GM15510 (cell line): ENCODE results near the gene TCF7L2.

Source experiments
- POLR2A ChIP-seq: IDR thresholded peaks from 3 replicates; pipeline ENCODE4 v1.6.1; 2011; ENCODE audit warnings: borderline replicate concordance; ENCODE audit not compliant: insufficient read length; ENCODE audit errors: extremely low read depth

The TCF7L2 gene

GRCh38 chr10:113100281-113100680 lies 150.2 kb downstream of the TCF7L2 start:
- no peak for TF ChIP-seq POLR2A

GRCh38 chr10:113103131-113103840 lies 153.2 kb downstream of the TCF7L2 start:
- no peak for TF ChIP-seq POLR2A

- TF ChIP-seq POLR2A, result no peak
These were observed 154.0 kb downstream of the TCF7L2 start for GRCh38 chr10:113104047-113104446.

DNA sequence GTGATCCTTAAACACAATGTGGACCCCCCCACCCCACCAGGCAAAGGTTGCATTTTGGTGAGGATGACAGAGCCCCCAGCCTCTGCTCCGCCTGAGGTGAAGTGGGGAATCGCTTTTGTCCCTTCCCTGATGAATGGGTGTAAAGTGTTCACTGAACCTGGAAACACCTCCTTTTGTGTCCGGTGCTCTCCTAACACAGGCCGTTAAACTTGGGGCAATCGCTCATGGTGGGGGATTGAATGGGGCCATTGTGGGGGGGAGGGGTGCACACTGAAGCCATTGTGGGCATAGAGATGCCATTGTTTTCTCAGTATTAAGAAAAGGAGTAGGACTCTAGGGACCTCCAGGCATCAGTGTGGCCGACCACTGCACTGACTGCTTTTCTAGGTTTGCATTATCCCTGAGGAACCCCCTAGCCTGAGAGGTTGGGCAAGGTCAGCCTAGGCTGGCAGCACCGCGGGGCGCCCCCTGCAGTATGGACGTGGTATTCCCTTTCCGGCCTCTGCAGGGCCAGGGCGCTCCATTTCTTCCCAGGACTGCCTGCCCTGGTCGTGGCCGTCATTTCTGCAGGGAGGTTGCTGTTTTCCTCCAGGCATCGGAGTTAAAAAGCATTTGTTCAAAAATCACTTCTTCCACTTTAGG lies 158.3 kb downstream of the TCF7L2 start:
- no peak for TF ChIP-seq POLR2A

DNA sequence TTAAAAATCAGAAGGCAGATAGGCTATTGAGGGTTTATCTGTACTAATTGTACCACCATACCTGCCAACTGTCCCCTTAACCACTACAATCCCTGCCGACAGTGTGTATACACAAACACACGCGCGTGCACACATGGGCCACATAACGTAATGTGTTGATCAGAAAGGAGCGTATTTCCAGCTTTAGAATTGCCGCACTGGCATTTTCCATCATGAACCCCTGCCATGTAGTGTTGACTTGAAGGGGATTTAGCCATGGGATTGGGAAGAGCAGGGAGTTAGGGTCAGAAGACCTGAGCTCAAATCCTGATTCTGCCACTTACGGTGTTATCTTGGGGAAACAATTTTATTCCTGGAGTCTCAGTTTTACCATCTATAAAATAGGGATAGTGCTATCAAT lies 158.9 kb downstream of the TCF7L2 start:
- TF ChIP-seq POLR2A, result no peak

GRCh38 chr10:113111260-113111659 lies 161.2 kb downstream of the TCF7L2 start:
- TF ChIP-seq POLR2A, result no peak

GRCh38 chr10:113111900-113112853 lies 162.1 kb downstream of the TCF7L2 start:
- no peak for TF ChIP-seq POLR2A

DNA sequence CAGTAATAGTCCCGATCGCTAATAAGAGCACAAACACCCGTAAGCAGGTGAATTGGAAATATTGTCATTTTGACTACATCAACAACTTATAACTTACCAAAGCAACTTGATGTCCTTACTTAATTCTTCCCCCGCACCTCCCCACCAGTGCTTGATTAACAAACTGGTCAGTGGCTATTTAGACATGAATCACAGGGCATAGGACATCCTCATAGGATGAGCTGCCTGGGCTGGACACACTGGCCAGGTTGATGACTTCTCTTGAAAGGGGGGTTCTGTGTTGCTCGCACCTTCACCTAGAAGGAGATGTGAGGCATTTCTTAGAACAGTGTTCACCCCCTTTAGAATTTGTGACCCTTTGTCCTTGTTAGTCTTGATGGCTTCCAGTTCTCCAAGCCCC lies 163.2 kb downstream of the TCF7L2 start:
- TF ChIP-seq POLR2A, result no peak

DNA sequence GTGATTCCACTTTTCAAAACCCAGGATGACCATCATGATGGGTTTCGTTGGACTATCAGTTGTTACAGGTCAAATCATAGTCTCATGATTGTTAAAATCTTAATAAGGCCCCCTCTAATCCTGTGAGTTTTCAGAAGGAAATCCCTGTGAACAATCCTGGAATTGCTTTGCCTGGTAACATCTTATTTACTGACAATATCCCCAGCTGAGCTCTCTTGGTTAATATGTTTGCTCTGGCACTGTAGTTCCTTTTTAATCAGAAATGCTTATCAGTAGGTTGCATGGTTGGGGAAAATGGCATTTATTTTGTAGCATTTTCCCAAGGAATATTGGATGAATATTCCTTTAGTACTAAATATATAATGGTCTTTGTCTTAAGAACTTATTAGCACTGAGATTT lies 163.9 kb downstream of the TCF7L2 start:
- no peak for TF ChIP-seq POLR2A

DNA sequence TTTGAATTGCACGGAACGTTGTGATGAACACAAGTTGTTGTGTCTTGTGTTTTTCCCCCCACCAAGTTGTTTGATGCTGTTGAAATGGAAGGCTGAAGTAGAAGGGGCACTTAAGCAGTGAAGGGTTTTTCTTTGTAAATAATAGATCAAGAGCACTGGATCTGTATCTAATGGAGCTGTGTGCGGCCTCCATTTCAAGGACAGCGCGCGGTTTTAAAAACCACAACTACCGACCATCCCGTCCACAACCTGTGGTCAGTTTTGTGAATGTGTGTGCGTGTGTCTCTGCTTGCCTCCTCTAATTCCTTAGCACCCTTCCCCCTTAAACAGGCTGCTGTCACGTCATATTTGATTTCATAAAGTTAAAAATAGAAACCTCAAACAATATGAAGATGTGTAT lies 165.5 kb downstream of the TCF7L2 start:
- no peak for TF ChIP-seq POLR2A

DNA sequence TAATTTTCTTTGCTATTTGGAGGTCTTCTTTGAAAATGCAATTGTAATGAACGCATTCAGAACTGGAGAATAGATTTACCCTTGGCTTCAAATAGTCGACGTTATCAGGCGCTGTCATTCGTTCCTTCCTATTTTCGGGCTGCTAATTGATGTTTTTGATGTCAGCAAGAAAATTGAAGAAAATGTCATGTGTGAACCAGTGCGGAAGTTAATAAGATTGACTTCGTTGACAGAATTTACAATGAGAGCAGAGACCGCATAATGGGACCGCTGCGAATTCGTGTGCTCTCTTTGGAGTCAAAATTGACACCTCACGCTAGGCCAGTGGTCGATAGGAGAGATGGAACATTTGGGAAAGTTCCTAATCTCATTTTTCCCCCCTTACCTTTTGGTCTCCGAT lies 168.8 kb downstream of the TCF7L2 start:
- TF ChIP-seq POLR2A, result no peak

DNA sequence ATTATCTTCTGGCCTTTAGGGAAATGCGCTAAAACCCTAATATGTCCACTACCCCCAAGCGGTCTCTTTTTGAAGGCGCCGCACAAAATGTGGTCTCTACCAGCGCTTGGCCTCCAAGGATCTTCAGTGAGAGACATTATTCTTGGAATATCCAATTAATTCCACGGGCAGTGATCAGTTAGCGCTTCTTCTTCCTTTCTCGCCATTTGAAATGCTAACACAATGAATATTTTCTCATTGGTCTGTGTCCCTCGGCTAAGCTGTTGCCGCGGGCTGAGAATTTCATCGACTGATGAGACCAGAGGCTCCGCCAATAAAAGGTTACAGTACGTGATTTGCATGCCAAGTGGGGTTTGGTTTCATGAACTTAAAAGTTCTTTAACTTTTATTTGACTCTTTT lies 169.8 kb downstream of the TCF7L2 start:
- TF ChIP-seq POLR2A, result no peak

- TF ChIP-seq POLR2A, result no peak
These were observed 171.1 kb downstream of the TCF7L2 start for GRCh38 chr10:113121153-113121552.

GRCh38 chr10:113122947-113123346 lies 172.9 kb downstream of the TCF7L2 start:
- no peak for TF ChIP-seq POLR2A

DNA sequence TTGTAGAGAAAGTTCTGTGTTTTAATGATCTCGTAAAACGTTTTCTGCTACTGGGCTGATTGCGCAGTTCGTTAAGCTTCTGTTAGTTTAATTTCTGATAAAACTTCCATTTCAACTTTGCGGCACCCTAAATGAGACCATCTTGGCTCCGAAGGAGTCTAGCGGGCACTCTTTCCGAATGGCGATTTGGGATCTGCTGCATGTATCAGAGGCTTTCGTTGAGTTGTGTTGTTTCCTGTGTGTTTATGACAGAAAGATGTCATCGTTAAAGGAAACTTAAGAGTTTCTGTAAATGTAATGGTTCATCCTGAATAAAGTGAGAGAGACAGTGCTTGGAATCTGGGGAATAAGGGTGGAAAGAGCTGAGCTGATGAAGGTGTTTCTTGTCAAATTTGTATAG lies 174.7 kb downstream of the TCF7L2 start:
- TF ChIP-seq POLR2A, result no peak

DNA sequence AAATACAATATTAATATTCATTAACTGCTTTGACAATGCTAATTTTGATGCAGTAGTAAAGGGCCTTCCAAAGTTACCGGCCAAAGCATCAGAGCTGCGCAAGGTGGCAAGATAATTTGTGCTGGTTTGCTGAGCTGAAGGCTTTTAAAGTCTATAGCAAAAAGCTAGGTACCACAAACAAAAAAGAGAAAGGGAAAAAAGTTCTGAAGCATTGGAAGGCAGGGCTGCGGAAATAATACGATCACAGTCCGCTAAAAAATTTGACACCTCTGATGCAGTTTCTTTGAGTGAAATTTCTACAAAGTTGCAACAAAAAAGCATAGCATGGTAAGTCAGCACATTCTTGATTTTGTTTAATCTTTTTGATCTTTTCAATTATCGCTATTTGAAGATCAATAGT lies 175.6 kb downstream of the TCF7L2 start:
- no peak for TF ChIP-seq POLR2A
